HepG2 (cell line): ENCODE data around the gene STK40. TPM values are rescaled to one million over a fixed set of nuclear protein-coding genes. Genes with fewer than 3 reads are reported as not detected.

Source experiments
- ATAD3A ChIP-seq: sonication (generic); formaldehyde crosslinking; IDR thresholded peaks from 2 replicates; pipeline ENCODE4 v1.4.0; 2020; ENCODE audit warnings: missing genetic modification reagents
- CERS6 ChIP-seq: sonication (generic); formaldehyde crosslinking; IDR thresholded peaks from 2 replicates; pipeline ENCODE4 v1.5.0; 2020; ENCODE audit warnings: missing genetic modification reagents
- FOXJ3 ChIP-seq: sonication (generic); formaldehyde crosslinking; IDR thresholded peaks from 2 replicates; pipeline ENCODE4 v1.4.0; 2020; ENCODE audit warnings: missing genetic modification reagents, mild to moderate bottlenecking, borderline replicate concordance
- HNF1A ChIP-seq, 2 experiments: sonication (generic) in 1 of 2; formaldehyde crosslinking in 1 of 2; IDR thresholded peaks; 2 replicates each; pipeline versions ENCODE4 v1.4.0 to v1.6.1; 2016 to 2020; ENCODE audit warnings: borderline replicate concordance in 1 of 2, low read depth in 1 of 2, mild to moderate bottlenecking in 1 of 2, missing genetic modification reagents in 1 of 2
- HNRNPL ChIP-seq: fragments of 200-400 bp; formaldehyde crosslinking; IDR thresholded peaks from 2 replicates; pipeline ENCODE4 v1.6.1; 2017; ENCODE audit warnings: mild to moderate bottlenecking, low read depth, low read length
- MED13 ChIP-seq: sonication (generic); formaldehyde crosslinking; IDR thresholded peaks from 2 replicates; pipeline ENCODE4 v1.5.0; 2020; ENCODE audit warnings: missing genetic modification reagents
- MEIS2 ChIP-seq: sonication (generic); formaldehyde crosslinking; IDR thresholded peaks from 2 replicates; pipeline ENCODE4 v1.9.0; 2021; ENCODE audit warnings: mild to moderate bottlenecking, missing genetic modification reagents
- NCOA1 ChIP-seq: sonication (generic); formaldehyde crosslinking; IDR thresholded peaks from 2 replicates; pipeline ENCODE4 v1.9.0; 2021; ENCODE audit warnings: missing genetic modification reagents
- SATB2 ChIP-seq: sonication (generic); formaldehyde crosslinking; IDR thresholded peaks from 2 replicates; pipeline ENCODE4 v1.5.0; 2020; ENCODE audit warnings: missing genetic modification reagents
- SOX6 ChIP-seq, 2 experiments: fragments of 450-650 bp in 1 of 2; sonication (generic) in 1 of 2; formaldehyde crosslinking in 1 of 2; IDR thresholded peaks; 2 replicates each; pipeline versions ENCODE4 v1.4.0 to v1.6.1; 2017 to 2020; ENCODE audit warnings: antibody characterized with exemption in 1 of 2, mild to moderate bottlenecking in 1 of 2, missing genetic modification reagents in 1 of 2
- SRSF9 ChIP-seq: fragments of 200-400 bp; formaldehyde crosslinking; IDR thresholded peaks from 2 replicates; pipeline ENCODE4 v1.6.1; 2018; ENCODE audit warnings: borderline replicate concordance, mild to moderate bottlenecking, low read depth, low read length; ENCODE audit not compliant: insufficient read depth, poor library complexity, severe bottlenecking
- TEAD2 ChIP-seq: sonication (generic); formaldehyde crosslinking; IDR thresholded peaks from 2 replicates; pipeline ENCODE4 v1.9.0; 2021; ENCODE audit warnings: missing genetic modification reagents
- TRAFD1 ChIP-seq: sonication (generic); formaldehyde crosslinking; IDR thresholded peaks from 2 replicates; pipeline ENCODE4 v1.5.1; 2020; ENCODE audit warnings: missing genetic modification reagents, mild to moderate bottlenecking, borderline replicate concordance
- ZFP36L2 ChIP-seq: sonication (generic); formaldehyde crosslinking; IDR thresholded peaks from 2 replicates; pipeline ENCODE4 v1.4.0; 2020; ENCODE audit warnings: missing genetic modification reagents
- ZFP82 ChIP-seq: sonication (generic); formaldehyde crosslinking; IDR thresholded peaks from 2 replicates; pipeline ENCODE4 v1.5.1; 2020; ENCODE audit warnings: mild to moderate bottlenecking, missing genetic modification reagents, borderline replicate concordance
- ZNF101 ChIP-seq: sonication (generic); formaldehyde crosslinking; IDR thresholded peaks from 2 replicates; pipeline ENCODE4 v1.4.0; 2020; ENCODE audit warnings: mild to moderate bottlenecking, low read depth, missing genetic modification reagents, borderline replicate concordance
- ZNF12 ChIP-seq: sonication (generic); formaldehyde crosslinking; IDR thresholded peaks from 2 replicates; pipeline ENCODE4 v1.5.0; 2020; ENCODE audit warnings: missing genetic modification reagents
- ZNF44 ChIP-seq: sonication (generic); formaldehyde crosslinking; IDR thresholded peaks from 2 replicates; pipeline ENCODE4 v1.5.1; 2020; ENCODE audit warnings: mild to moderate bottlenecking, missing genetic modification reagents
- ZNF484 ChIP-seq: sonication (generic); formaldehyde crosslinking; IDR thresholded peaks from 2 replicates; pipeline ENCODE4 v1.5.1; 2020; ENCODE audit warnings: mild to moderate bottlenecking, low read depth, missing genetic modification reagents, borderline replicate concordance
- polyA plus RNA-seq, 8 experiments: library from polyadenylated mRNA; depleted of rRNA in 3 of 8; stranded (reverse) in 7 of 8; unstranded in 1 of 8; fragments of >200 nt; fragmentation: Illumina TruSeq in 4 of 8; extraction: Trizol in 4 of 8; gene quantifications; 2 replicates each; pipeline versions ENCODE4 v1.2.1 to v1.2.3, GENCODE V29; 2011 to 2016; ENCODE audit warnings: low read depth in 4 of 8, missing spikeins in 1 of 8, mixed read lengths in 1 of 8; ENCODE audit not compliant: insufficient read depth in 1 of 8
- total RNA-seq, 5 experiments: library from RNA; depleted of rRNA; stranded (reverse); fragments of >200 nt; fragmentation: Illumina TruSeq; extraction: Trizol; gene quantifications; 2 replicates each; pipeline ENCODE4 v1.2.3, GENCODE V29; 2016; ENCODE audit warnings: low read depth in 1 of 5
- TF ChIP-seq, protein P1 (sequence below): sonication (generic); formaldehyde crosslinking; IDR thresholded peaks from 2 replicates; pipeline ENCODE4 v1.4.0; 2020; ENCODE audit warnings: mild to moderate bottlenecking, missing genetic modification reagents

STK40 gene
- total and polyA plus RNA-seq, 2 of the 13 experiments (the other 11 are each of a cell fraction or from before 2014, with no cell fraction given), result 33.8 to 35.1 TPM

DNA sequence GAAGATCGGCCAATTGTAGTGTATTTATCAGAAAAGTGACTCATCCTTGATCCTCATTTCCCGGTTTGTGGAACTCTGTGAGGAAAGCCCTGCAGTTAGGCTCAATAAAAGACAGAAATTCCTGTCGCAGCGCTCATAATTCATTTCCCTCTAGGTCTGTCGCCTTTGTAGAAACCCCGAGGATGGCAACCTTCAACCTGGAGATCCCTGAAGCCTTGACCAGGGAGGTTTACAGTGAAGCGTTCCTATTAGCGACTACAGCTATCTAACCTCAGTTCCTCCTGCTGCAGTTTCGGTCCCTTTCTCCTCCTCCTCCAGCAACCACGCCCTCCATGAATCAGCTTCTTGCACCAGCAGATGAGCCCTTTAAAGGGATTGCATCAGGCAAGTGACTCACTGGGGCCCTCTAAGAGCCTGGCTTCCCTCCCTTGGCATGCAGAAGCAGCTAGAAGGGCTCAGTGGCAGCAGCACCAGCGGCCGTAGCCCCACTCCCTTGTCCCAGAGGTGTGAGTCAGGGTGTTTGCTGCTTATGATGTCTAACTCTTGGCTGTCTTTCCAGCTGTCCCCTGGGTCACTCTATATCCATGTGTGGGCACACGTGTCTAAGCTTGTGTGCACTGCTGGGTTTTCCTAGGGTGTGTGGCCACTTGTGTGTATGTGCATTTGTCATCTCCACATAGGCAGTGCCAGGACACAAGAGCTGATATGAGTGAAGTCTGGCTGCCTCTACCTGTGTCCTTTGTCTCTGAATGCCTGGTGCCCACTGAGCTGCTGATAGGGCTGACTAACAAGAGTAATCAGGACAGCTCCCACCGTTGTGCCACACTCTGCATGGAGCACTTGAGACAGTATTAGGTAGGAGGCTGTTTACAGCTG lies 779 bp upstream of the STK40 start (continued):
- TF ChIP-seq CERS6 (CRISPR knock-in tag) (no peak), ZNF101 (CRISPR knock-in tag) (no peak), ZFP36L2 (CRISPR knock-in tag) (no peak), ZFP82 (CRISPR knock-in tag) (no peak), SOX6 (IDR thresholded peaks at IDR 0.05) (no peak), SOX6 (CRISPR knock-in tag; IDR thresholded peaks at IDR 0.05) (peak; percentile 48; the same call in 1 of the 2 replicates), MED13 (0 out of 2 replicates have a peak, but pooled peaks have one; percentile 58), SRSF9 (no peak), NCOA1 (CRISPR knock-in tag) (no peak), ATAD3A (no peak), MEIS2 (CRISPR knock-in tag) (no peak; the same call in 1 of the 2 replicates), HNRNPL (0 out of 2 replicates have a peak, but pooled peaks have one; percentile 39), FOXJ3 (CRISPR knock-in tag) (no peak), HNF1A (IDR thresholded peaks at IDR 0.05; ENCODE audit: low read depth) (no peak), HNF1A (CRISPR knock-in tag; IDR thresholded peaks at IDR 0.05; ENCODE audit: borderline replicate concordance) (no peak), ZNF484 (CRISPR knock-in tag) (no peak), TRAFD1 (no peak), TEAD2 (CRISPR knock-in tag) (no peak), SATB2 (CRISPR knock-in tag) (0 out of 2 replicates have a peak, but pooled peaks have one; percentile 47), ZNF12 (CRISPR knock-in tag) (no peak; the same call in 1 of the 2 replicates), ZNF44 (no peak)
- TF ChIP-seq, protein P1, sequence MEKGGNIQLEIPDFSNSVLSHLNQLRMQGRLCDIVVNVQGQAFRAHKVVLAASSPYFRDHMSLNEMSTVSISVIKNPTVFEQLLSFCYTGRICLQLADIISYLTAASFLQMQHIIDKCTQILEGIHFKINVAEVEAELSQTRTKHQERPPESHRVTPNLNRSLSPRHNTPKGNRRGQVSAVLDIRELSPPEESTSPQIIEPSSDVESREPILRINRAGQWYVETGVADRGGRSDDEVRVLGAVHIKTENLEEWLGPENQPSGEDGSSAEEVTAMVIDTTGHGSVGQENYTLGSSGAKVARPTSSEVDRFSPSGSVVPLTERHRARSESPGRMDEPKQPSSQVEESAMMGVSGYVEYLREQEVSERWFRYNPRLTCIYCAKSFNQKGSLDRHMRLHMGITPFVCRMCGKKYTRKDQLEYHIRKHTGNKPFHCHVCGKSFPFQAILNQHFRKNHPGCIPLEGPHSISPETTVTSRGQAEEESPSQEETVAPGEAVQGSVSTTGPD (CRISPR knock-in tag), result no peak
